GM19238 (cell line): ENCODE measurements around the gene TRH.
"Not testable (repeated sequence)": the region's sequence is repeated elsewhere in the genome, so short reads cannot be mapped to it uniquely, and the experiment has no call there.

ENCODE experiments used
- DNase-seq: peaks from one replicate; pipeline ENCODE4 v3.0.0; 2011; ENCODE audit warnings: low spot score; ENCODE audit not compliant: insufficient read length

Gene TRH

DNA sequence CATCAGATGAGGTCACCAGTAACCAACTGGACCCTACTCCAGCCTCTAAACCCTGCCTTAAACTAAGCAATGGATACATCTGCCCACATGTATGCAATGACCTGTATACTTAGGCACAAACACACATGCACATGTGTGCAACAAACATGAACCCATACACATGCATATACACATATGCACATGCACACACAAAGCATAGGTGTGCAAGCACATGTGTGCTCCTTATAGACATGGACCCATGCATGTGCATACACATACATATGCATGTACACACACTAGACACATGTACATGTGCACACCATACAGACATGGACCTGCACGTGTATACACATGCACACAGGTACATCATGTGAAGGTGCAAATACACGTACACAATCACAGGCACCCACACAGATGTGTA is 8.6 kb upstream of the TRH start:
- DNase-seq, result no peak

DNA sequence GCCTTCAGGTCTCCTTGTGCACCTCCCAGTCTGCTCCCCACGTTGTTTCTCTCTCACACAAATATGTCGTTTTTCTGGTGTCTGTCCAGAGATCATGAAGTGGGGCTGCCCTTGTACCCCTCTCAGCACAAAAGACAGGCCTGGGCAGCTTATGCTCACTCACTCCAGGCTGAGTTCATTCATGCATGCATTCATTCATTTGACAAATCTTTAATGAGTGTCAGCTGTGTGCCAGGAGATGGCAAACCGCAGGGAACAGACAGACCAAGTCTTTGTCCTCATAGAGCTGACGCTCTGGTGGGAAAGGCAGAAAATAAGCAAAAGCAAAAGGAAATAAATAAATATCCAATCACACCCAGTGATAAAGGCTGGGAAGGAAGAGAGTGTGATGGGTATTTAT is 7.6 kb upstream of the TRH start:
- DNase-seq, result no peak

DNA sequence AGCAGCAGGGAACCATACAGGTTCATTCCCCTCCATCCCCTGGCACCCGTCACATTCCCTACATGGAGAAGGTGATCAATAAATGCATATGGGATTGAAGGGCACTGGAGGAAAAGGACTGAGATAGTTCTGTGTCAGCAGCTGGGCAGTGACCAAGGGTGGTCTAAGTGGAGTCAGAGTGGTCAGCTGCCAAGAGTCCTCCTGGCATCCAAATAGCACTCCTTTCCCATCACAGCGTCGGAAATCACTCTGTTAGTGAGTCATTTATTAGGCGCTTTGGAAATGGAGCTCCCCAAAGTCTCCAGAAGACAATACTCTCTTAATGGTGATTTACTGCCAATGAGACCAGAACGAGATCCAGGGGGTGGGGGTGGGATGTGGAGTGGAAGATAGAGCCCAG is 6.8 kb upstream of the TRH start:
- DNase-seq, result no peak

DNA sequence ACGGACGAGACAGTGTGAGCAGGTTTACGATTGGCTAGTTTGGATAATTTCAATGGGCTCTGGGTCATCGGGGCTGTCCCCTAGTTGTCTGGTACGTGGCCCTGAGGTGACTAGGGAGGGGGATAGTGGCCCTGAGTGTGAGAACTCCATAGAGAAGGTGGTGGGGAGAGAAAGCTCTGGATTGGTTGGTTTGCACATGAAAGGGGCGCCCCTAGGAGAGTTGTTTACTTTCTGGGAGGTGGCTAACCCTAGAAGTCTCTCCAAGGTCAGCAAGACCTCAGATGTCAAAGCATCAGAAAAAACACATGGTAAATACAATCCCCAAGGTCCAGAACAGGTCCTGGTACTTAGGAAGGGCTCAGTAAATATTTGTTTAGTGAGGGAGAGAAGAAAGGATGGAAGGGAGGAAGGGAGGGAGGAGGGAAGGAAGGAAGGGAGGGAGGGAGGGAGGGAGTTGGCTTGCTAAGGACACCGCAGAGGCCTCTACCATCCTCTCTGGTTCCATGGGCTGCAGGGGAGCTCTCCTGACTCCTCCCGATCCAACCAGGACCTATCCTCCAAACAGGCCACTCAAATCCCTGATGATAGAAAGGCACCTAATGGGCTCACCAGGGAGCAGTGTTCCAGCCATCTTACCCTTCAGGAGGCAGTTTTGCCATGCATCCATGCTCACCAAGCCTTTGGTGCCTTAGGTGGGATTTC is 3.0 kb upstream of the TRH start:
- no peak for DNase-seq

DNA sequence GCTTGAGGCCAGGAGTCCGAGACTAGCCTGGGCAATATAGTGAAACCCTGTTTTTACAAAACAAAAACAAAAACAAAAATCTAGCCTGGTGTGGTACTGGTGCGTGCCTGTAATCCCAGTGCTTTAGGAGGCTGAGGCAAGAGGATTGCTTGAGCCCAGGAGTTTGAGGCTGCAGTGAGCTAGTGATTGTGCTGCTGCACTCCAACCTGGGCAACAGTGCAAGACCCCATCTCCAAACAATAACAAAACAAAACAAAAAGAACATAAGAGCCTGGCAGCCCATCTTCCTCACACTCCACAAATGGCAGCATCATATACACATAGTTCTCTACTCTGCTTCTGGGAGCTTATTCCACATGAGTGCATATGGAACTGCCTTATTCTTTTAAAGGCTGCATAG is 2.2 kb upstream of the TRH start:
- no peak for DNase-seq

DNA sequence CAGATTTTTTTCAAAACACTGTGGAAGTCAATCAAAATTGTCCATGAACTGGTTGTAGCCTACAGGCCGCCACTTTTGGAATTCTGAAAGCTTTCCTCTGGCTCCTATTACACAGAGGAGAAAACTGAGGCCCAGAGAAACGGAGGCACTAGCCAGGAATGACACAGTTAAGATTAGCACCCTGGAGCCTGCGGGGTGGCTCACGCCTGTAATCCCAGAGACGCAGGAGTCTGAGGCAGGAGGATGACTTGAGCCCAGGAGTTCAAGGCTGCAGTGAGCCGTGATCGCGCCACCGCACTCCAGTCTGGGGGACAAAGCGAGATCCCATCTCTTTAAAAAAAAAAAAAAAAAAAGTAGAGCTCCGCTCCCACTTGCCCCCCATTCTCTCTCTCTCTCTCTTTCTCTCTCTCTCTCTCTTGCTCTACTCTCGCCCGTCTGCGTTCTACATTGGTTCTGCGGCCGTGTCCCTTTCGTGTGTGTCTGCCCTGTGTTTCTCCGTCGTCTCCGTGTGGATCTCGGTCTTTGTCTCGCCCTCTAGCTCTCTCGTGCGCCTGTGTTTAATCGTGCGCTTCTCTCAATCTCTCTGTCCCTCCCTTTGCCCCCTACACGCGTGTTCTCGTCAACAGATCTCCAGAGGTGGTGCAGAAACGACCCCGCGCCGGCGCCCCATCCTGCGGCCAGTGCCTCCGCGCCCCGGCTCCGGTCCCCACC is 512 bp upstream of the TRH start:
- DNase-seq, result no peak

DNA sequence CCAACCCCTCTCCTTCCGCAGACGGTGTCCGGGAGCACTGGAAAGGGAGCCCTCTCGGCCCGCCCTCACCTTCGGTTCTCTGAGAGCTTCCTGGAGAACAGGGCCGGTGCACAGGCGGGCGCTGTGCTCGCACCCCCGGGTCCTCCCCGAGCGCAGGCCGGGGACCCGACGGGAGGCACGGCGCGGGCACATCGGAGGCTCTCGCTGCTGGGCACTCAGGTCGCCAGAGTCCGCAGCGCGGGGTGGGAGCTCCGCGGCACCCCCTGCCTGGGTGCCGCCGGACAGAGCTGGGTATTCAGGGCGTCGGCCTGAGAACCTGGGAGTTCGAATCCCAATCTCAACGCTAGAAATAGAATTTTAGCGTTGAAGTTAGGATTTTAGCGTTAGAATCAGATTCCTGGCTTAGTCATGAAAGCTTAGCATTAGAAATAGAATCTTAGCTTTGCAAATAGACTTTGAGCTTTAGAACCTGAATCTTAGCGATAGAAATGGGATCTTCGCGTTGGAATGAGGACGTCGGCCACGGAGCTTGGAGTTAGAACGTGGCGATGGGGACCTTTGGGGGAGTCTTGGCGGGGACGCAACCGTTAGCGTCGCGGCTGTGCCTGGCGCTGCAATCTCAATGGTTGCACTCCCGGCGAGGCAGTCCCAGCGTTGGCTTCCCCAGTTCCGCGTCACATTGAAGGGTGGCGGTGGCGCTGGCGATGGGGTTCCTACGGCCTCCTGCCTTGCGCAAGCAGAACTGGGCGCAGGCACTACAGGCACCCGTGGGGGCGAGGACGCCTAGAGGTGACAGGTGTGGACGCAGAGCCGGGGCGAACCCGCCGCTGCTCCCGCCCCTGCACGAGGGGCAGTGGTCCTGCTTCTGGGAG is 549 bp downstream of the TRH start:
- DNase-seq, result no peak

DNA sequence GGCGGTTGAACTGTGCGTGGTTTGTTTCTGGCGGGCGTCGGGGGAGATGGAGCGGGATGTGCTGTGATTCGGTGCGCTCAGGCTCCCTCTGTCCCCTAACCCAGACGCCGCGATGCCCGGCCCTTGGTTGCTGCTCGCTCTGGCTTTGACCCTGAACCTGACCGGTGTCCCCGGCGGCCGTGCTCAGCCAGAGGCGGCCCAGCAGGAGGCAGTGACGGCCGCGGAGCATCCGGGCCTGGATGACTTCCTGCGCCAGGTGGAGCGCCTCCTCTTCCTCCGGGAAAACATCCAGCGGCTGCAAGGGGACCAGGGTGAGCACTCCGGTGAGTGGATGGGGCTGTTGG is 1.2 kb downstream of the TRH start:
- DNase-seq, result no peak

DNA sequence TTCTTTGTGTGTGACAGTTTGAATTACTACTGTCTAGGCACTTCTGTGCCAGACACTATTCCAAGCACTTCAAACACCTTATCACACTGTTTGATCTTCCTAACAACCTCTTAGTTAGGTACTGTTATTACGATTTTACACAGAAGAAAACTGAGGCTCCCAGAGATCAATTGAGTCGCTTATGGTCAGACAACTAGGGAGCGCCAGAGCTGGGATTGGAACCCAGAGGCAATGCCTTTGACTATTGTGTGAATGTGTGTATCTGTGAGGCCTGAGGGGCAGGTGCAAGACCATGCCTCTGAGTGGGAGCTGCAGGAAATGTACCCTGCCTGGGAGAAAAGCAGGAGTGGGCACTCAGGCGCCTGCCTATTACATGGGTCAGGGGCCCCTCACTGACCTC is 1.8 kb downstream of the TRH start:
- DNase-seq, result no peak

DNA sequence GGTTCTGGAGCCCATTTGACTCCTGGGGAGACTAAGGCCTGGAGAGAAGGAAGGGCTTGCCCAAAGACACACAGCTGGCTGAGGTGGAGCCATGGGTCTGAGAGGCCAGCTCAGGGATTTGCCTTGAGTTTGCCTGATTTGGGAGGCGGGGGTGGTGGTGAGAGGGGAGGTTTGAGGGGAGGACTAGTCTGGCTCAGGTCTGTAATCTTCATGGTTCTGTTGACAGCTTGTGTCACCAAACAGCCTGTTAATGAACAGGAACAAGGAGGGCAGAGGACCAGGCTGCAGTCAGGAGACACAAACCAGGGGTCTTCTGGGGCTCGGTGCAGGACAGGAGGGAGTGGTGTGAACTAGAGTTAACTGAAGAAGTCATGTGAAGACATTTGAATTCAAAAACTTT is 3.6 kb downstream of the TRH start:
- DNase-seq, result no peak

DNA sequence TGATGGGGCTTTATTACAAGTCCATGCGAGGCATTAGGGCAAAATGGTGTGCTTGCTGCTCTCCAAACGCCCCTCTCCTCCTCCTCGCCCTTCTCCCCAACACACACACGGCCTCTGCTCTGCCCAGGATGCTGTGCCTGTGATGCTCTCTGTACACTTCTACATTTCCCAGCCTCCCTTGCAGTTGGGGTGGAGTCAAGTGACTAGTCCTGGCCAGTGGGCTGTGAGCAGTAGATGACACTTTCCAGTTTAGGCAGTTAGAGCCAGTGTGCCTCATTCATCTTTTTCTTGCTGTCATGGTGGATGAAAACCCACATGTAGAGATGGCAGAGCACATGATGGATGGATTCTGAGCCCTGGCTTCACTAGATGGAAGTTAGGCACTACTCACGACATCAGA is 5.4 kb downstream of the TRH start:
- no peak for DNase-seq

DNA sequence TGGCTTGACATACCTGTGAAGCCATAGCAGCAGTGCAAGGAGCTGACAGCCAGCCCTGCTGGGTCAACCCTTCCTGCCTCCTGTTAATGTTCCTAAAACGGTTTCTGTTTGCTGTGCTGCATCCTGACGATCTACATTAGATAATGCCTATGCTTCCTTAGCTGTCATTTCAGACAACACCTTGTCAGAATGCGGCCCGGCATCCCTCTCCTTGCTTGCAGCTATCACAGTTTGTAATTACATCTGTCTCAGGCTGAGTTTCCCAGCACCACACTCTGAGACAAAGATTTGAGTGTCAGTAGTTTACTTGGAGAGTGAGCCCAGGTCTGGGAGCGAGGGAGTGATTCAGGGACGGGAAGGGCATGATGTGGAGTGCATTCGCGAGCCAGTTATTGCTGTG is 9.0 kb downstream of the TRH start:
- no peak for DNase-seq

DNA sequence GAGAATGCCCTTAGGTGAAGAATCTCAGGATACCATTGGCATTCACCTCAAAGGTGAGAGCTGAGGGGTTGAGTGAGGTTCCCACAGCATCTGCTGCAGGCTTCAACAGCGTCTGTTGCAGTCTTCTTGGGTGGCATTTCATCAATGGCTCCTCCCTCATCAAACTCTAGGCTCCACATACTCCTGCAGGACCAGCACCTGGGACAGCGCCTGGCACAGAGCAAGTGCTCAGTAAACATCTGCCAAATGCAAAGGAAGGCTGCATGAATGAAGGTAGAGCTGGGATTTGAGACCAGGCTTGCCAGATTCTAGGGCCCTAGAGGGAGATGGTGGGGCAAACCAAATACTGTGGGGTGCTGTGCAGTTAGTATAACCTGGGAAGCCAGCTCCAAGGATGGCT is 9.6 kb downstream of the TRH start:
- DNase-seq, result no peak

DNA sequence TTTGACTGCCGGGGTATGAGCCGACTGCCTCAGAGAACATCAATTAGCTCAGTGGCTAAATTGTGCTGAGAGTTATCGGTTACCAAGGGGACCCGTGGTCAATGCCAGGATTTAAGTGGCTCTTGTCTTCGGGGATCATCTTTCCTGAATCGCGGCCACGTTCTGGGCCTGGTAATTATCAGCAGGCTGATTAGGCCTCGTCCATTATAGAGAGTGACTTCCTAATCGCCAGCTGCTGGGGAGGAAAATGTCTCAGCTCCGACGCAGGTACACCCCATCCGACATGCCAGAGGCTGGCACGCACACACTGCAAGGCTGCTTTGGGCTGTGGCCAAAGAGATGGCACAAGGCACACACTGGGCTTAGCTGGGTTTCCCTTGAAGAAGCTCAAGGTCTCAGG is 10.6 kb downstream of the TRH start:
- DNase-seq, result no peak

DNA sequence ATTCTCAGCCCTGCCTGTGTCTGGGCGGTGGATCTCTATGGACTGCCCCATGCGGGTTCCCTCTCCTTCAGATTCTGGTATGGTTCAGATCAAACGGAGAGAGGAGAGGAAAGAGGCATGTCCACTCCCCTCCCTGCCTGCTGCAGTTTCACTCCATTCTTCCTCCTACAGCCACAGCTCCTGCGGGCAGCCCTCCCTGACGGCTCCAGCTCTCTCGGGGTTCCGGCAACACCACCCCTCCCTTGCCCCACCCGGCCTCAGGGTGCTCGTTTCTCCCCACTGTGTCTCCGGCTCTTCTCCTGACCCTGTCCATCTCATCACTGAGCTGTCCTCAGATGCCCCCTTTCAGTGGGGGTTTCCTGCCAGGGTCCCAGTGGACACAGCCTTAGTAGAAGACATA is 13.9 kb downstream of the TRH start:
- DNase-seq, result no peak

DNA sequence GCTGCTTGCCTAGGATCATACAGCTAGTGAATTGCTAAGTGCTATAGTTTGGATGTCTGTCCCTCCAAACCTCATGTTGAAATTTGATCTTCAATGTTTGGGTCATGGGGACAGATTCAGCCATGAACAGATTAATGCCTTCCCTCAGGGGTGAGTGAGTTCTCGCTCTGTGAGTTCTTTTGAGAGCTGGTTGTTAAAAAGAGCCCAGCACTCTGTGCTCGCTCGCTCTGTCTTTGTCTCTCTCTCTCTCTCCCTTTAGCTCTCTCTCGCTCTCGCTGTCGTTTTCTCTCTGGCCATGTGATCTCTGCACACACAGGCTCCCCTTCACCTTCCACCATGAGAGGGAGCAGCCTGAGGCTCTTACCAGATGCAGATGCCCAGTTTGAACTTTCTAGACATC is 14.9 kb downstream of the TRH start:
- DNase-seq, result no peak

DNA sequence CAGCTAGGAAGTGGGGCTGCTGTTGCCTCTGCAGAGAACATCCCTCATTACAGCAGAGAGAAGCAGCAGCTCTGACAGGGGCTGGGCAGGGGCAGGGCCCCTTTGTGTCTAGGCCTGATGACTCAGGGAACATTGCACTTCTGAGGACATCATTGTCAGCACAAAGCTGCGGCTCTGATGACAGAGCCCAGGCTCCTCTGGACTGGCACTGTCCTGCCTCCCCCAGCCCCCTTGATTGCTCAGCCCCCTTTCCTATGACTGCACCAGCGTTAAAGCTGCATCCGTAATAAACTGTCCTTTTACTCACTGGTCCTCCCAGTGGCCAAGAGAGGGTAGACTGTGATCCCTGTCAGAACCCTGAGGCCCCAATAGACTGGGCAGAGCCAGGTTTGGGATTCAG is 18.3 kb downstream of the TRH start:
- DNase-seq, result no peak

DNA sequence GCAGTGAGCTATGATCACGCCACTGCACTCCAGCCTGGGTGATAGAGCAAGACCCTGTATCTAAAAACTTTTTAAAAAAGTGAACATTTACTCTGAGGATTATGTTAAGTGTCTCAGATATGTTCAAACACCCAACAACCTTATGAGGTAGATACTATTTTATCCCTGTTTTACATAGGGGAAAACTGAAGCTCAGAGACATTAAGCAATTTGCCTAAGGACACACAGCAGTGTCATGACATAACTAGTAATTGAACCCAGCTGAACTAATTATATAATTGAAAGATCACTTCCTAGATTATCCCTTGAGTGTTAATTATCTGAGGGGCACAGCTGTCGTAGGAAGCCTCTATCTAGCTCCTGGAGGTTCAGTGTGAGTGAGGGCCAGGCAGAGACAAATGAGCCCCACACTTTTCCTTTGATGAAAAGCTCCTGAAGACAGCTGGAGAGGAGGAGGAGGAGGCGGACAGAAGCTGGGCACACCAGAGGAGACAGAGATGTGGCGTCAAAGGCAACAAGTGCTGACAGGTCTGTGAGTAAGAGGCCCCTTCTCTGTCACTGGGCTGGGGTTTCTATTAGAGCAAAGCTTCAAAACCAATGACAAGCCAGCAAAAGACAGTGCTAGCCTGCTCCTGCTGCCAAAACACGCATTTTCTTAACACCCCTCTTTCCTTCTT is 20.5 kb downstream of the TRH start:
- no peak for DNase-seq

DNA sequence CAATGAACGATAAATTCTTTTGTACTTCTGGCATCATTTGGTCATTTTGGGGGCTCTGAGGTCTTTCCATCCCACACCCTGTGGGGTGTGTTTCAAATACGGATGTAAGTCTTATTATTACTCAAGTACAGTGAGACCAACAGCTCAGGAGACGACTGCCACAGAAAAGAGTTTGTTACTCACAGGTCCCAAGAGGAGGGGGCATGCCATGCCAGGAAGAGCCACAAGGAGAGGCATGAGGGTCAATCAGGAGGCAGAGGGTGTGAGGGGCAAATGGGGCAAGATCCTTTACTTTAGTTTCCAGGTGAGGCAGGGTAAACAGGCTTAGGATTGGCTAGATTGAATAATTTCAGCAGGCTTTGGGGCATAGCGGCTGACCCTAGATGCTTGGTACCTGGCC is 21.6 kb downstream of the TRH start:
- no peak for DNase-seq

DNA sequence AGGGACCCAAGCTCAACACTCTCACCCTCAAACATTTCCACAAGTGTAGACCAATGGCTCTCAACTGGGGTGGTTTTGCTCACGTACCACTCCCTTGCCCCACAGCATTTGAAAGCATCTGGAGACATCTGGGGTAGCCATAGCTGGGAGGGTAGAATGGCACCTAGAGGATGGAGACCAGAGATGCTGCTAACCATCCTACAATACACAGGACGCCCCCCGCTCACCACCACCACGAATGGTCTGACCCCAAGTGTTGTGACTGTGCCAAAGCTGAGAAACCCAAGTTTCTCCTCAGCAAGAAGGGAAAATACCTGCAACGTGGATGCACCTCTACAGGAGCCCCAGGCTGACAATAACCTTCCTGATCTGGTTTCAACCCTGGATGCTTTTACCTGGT is 24.7 kb downstream of the TRH start:
- not testable (repeated sequence) for DNase-seq

DNA sequence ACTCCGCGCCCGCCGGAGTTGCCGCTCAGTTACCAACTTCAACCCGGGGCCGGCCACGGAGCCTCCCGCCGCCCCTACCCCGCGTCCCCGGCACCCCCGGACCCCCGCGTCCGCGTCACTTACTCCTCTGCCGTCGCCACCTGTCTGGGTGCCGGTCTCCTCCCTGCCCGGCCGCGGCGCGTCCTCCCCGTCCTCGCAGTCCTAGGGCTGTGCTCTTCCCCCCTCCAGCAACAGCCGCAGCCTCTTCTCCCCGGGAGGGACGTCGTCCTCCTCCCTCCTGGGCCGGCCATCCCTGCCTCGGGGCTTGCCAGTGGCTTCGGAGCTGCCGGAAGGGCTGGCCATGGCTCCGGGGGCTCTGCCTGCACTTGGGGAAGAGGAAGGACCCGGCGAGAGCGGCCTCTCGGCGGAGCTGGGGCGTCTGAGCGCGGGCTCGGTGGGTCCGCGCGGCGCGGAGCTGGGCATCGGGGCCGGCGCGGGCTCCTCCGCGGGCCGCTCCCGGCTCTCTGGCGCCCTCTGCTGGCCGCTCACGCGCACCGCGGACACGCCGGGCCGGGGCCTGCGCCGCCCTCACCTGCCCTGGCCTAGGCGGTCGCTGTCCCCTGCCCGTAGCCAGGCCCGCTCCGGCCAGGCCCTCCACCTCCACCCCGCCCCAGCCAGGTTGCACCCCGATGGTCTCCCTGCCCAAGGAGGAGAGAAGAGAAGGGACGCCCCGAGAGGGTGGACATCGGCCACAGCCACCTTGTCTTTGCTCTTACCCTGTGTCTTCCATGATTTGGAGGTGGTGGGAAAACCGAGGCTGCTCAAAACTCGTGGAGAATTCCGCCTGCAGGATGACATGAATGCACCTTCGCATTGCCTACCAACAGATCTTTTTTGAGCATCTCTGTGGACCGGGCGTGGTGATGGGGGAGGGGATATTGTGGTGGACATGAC is 28.4 kb downstream of the TRH start:
- peak; percentile 51 for DNase-seq
